Measurements from ENCODE around the gene DAGLA.

GRCh38 chr11:61687420-61687819 lies 7.2 kb downstream of the DAGLA start:
- TF ChIP-seq EZH2 (IDR thresholded peaks at IDR 0.05; ENCODE audit: low read depth) (no peak), CTCF (conservative IDR thresholded peaks at IDR 0.05) (no peak)

All from PC-9 (cell line).